HT-29 (cell line): ENCODE measurements around the gene NPC2. TPM values are rescaled to one million over a fixed set of nuclear protein-coding genes. Genes with fewer than 3 reads are reported as not detected.
"Not testable (repeated sequence)": the region's sequence is repeated elsewhere in the genome, so short reads cannot be mapped to it uniquely, and the experiment has no call there.

Source experiments
- DNase-seq: peaks from one replicate; pipeline ENCODE4 v3.0.0-alpha.2; 2015; ENCODE audit warnings: low spot score
- total RNA-seq: library from RNA; depleted of rRNA; stranded (reverse); fragments of >200 nt; shearing (Covaris generic); gene quantifications from 2 replicates; pipeline ENCODE4 v1.2.3, GENCODE V29; 2014; rRNA removed

NPC2 gene
- 108 and 141 TPM in 2 replicates for total RNA-seq

DNA sequence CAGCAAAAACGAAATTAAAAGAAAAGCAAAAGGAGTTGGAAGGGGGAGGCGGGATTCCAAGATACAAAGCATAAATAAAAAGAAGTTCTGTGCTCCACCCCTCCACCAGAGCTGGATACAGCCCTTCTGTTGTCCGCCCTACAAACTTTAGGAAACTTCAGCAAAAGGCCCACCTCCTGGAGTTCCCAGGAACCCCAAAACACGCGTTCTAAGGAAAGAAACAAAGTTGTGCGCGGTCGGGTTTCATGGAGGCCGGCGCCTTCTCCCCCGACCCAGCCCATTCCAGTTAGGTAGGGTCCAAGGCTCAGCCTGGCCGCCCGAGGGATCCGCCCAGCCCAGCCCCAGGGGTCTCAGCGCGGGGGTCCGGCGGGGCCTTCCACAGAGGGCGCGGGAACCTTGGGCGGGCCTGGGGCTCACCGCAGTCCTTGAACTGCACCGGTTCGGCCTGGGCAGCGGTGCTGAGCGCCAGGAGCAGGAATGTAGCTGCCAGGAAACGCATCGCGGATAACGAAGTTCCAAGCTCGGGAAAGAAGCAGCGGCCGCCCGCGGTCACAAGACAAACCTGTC is at the start of gene NPC2:
Gene NPC2 (minus strand): TSS at position 530 of the 567 bp plus-strand sequence. CDS start 31 bp downstream, at position 499.
- DNase-seq, result no peak

- no peak for DNase-seq
Measured at GRCh38 chr14:74542056-74542685, 49.1 kb upstream of the NPC2 start.

DNA sequence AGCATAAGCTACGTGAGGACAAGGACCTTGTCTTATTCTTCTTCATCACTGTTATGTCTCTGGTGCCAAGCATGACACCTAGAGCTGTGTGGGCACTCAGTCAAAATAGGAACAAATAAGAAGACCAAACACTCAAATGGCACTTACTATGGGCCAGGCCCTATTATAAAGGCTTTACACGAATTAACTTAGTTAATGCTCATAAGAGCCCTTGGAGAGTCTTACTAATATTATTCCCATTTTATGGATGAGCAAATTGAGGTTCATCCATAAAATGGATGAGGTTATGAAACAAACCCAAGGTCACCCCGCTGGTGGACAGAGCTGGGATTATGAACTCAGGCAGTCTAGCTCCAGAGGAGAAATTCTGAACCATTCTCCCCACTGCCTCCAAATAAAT is 48.1 kb upstream of the NPC2 start:
- DNase-seq, result no peak

DNA sequence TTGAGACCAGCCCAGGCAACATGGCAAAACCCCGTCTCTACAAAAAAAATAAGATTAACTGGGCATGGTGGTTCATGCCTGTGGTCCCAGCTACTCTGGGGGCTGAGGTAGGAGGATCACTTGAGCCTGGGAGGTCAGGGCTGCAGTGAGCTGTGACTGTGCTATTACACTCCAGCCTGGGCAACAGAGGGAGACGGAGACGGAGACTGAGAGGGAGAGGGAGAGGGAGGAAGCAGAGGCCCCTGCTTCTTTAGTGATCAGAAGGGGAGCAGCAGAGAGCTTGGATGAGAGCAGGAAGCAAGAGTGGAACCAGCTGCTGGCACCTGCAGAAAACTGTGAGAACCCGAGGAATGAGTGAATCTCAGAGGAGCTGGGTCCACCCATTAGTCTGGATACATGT is 46.4 kb upstream of the NPC2 start:
- DNase-seq, result no peak

DNA sequence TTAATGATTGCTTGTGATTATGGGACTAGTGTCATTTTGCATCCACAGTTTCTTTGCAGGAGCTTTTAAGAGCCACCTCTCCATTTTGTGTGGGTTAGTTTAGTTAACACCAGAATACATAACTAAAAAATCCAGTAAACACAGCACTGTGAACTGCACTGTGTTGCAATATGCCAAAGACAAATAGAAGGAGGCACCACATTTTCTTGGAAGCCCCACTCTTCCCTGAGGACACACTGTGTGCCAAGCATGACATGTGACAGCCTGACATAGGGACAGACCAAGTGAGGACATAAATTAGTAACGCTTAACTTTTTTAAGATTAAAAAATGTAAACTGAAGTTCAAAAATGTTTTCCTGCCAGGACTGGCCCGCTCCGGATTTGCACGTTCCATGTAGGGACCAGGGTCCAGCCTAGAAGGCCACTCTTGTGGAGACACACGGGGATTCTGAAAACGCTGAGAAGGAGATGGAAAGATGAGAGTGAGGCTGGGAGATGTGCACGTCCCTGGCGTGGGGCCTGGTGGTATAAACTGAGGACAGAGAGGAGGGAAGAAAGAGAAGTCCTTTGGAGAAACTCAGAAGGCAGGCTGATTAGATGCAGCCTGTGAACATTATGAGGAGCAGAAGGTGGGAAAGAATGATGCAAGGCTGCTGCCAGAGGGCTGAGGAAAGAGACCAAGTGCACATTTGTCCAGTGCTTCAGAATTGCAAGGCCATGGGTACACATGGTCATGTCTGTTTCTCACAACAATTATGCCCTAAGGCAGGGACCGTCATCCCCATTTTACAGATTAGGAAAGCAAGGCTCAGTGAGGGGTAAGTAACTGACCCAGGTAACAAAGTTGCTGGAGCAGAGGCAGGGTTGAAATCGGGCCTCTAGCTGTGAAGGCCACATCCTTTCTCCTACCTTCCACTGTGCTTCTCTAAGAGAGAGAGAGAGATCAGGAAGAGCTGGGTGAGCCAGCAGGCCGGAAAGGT is 45.6 kb upstream of the NPC2 start:
- DNase-seq, result no peak

- DNase-seq, result not testable (repeated sequence)
Measured at GRCh38 chr14:74536336-74536735, 43.2 kb upstream of the NPC2 start.

DNA sequence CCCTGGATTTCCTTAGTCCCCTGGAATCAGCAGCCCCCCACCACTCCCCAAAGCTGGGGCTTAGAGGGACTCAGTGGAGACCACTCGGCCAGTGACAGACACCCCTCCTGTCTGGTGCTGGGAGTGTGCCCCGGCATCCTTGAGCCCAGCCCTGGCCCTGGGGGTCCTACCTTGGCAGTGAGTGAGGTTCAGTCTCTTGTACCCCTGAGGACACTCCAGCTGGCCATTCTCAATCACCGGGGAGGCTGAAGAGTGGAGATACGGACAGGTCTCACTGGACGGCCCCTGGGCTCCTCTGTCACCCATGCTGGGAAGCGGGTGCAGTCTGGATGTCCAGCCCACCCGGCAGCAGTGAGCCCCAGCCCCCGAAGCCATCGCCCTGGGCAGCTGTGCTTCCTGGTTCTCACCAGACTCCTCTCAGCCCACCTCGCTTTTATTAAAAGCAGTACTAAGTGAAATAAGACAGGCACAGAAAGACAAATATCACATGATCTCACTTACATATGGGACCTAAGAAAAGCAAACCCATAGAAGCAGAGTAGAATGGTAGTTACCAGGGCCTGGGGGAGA is 42.7 kb upstream of the NPC2 start:
- no peak for DNase-seq

DNA sequence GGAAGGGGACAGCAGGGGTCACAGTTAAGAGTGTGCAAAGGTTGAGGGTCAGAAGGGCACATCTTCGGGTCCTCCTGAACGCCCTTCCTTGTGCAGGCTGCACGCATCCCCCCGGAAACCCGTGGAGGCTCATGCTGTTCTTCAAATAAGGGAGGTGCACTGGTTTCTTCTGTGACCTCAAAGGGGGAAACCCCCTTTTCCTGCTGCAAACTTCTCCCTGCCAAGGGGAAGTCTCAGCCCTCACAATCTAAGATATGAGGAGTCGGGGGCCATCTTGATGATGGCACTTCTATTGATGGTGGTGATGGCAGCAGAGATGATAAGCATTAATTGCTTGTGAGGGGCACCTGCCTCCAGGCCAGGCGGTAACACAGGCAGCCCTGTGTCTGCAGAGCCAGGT is 40.5 kb upstream of the NPC2 start:
- DNase-seq, result no peak

DNA sequence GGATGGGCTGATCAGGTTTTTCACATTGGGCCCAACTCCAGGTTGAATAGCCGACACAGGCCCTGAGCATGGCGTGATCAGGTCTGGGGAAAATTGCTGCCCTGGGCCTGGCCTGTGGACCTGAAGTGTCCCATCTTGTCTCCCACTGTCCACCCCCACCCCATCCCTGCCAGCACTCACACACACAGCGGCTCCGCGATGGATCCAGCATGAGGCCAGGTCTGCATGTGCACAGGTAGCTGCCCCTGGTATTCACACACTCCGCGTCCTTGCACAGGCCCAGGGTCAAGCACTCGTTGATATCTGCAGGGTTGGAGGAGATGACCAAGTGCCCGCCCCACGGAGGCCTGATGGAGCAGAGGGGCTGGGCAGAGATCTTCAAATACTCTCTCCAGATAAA is 39.1 kb upstream of the NPC2 start:
- no peak for DNase-seq

DNA sequence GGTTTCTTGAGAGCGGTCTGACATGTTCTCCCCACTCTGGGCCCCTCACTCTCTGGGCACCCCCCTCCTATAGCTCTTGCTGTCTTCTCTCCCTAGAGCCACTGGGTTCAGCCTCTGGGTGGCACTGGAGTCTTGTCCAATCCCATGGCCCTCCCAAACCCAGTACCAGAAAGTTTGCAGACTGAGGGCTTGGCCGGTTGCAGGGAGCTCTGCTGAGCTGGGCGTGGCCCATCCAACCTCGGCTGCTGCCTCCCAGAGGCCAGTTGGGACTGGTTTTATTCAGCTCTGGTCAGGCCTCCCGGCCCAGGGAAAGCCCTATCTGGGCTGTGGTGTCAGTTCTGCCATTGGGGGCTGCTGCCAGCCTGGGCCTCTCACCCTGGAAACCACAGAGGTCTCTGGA is 38.4 kb upstream of the NPC2 start:
- DNase-seq, result no peak

DNA sequence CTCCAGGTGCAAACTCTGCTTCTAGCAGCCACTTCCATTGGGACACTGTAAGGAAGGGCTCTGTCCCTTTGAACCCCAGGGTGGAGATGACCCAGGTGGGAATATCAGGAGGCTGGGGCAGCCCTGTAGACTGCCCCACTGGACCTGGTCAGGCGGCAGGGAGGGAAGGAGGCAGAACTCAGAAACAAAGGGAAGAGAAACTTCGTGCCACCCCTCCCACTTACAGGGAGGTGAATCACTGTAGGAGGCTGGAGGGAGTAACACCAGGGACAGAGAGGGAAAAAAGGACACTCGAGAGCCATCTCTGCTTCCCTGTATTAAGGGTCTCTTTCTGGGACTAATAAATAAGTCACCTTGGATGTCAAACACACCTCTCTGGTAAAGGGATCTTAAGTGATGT is 37.9 kb upstream of the NPC2 start:
- no peak for DNase-seq

- DNase-seq, result no peak
Measured at GRCh38 chr14:74528886-74529285, 35.8 kb upstream of the NPC2 start.

DNA sequence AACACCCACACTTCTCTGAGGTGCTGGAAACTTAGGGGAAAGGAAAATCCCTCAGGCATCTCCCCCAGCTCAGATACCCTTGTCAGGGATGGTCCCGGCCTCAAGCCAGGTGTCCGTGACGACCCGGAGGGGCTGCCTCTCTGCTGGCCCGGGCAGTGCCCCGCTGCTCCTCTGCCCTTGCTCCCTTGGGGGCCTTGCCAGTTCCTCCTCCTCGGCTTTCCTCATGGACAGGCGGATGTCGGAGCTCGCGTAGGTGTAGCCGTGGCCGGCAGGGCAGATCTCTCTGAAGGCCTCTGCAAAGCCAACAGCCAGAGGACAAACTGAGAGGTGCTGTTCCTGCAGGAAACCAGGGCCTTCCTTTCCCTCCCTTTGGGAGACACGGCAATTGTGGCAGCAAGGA is 35.3 kb upstream of the NPC2 start:
- DNase-seq, result no peak

GRCh38 chr14:74527736-74528280 is 34.7 kb upstream of the NPC2 start:
- DNase-seq, result no peak

DNA sequence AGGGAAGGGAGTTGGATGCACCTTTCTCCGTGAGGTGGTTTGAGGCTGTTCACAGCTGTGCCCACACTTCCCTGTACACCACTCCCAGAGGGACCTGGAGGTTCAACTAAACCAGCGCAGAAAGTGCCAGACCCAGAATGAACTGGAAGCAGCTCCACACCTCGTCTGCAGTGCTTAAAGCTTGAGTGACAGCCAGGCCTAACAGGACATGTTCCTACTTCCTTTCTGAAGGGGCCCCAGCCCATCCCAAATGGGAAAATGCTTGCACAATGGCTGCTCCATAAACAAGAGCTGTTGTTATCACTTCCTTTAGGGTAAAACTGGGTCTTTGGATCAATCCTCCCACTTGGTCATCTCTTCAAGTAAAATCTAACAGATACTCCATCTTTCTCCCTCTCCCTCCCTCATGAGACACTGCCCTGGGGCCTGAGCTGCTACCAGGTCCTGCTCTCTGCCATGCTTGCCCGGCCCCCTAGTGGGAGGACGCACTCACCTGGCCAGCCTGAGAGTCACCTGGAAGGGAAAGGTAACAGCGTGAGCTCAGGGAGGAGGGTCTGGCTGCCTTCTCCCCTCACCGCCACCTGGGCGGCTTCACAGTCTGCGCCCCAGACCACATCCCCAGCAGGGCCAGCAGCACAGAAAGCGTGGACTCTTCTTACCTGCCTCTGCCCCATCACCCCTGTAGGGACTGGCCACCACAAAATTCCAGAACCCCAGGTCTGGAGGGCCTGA is 33.9 kb upstream of the NPC2 start:
- DNase-seq, result peak; percentile 6

- no peak for DNase-seq
Measured at GRCh38 chr14:74525361-74525851, 32.3 kb upstream of the NPC2 start.

DNA sequence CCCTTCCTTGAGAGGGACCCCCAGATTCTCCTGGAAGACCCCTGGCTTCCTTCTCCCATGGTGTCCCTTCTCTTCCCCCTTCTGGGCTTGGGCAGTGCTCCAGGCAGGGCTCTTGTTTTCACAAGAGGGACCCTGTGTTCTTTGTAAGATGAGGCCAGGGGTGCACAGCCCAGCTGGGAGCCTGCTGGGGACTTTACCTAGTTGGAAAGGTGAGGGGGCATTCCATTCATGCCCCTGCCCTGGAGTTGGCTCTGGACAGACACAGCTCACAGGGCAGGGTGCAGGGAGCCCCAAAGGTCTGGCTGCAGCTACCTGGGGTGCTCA is 31.7 kb upstream of the NPC2 start:
- DNase-seq, result no peak

- no peak for DNase-seq
Measured at GRCh38 chr14:74524076-74524811, 31.1 kb upstream of the NPC2 start.

- DNase-seq, result no peak
Measured at GRCh38 chr14:74522740-74523139, 29.6 kb upstream of the NPC2 start.

GRCh38 chr14:74521756-74522155 is 28.7 kb upstream of the NPC2 start:
- no peak for DNase-seq
